Thyroid gland (tissue), 4 donors: ENCODE results near the gene ABCA5.

Source experiments
- POLR2A ChIP-seq, 2 donors: fragments of 450-650 bp; IDR thresholded peaks; one replicate each; pipeline ENCODE4 v1.6.1; 2017; ENCODE audit warnings: antibody characterized with exemption in 2 of 2, mild to moderate bottlenecking in 2 of 2, moderate library complexity in 1 of 2
- TF ChIP-seq, protein P1 (sequence below), 6 experiments: fragments of 200-600 bp in 3 of 6; fragments of 450-650 bp in 3 of 6; sonication (generic) in 3 of 6; IDR thresholded peaks; one replicate each; pipeline ENCODE4 v1.5.1; 2016 to 2019; ENCODE audit warnings: antibody characterized with exemption in 6 of 6, mild to moderate bottlenecking in 2 of 6, inconsistent platforms in 1 of 6, moderate library complexity in 1 of 6

DNA sequence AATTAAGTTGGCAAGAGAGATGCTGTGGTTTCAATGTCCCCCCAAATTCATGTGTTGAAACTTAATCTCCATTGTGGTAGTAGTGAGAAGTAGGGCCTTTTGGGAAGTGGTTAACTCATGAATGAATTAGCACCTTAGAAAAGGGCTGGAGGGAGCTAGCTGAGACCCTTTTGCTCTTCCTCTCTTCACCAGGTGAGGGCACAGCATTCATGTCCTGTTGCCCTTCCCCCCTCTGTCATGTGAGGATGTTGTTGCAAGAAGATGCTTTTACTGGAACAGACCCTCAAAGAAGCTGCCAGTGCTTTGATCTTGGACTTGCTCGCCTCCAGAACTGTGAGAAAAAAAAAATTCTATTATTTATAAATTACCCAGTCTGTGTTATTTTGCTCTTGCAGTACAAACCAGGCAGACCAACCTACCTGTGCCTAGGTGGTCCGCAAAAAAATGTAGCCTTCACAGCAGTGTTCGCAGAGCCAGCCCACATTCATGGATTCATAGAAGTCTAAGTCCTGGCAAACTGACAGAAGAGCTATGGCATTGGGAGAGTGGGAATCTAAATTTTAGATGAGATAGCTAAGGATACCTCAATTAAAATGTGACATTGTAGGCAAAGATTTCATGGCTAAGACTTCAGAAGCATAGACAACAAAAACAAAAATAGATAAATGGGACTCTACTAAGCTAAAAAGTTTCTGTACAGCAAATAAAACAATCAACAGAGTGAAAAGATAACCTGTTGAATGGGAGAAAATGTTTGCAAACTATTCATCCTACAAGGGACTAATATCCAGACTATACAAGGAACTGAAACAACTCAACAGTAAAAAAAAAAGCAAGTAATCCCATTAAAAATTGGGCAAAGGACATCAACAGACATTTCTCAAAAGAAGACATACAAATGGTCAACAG, 32.0 kb upstream of the ABCA5 start:
- TF ChIP-seq, protein P1, sequence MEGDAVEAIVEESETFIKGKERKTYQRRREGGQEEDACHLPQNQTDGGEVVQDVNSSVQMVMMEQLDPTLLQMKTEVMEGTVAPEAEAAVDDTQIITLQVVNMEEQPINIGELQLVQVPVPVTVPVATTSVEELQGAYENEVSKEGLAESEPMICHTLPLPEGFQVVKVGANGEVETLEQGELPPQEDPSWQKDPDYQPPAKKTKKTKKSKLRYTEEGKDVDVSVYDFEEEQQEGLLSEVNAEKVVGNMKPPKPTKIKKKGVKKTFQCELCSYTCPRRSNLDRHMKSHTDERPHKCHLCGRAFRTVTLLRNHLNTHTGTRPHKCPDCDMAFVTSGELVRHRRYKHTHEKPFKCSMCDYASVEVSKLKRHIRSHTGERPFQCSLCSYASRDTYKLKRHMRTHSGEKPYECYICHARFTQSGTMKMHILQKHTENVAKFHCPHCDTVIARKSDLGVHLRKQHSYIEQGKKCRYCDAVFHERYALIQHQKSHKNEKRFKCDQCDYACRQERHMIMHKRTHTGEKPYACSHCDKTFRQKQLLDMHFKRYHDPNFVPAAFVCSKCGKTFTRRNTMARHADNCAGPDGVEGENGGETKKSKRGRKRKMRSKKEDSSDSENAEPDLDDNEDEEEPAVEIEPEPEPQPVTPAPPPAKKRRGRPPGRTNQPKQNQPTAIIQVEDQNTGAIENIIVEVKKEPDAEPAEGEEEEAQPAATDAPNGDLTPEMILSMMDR (IDR thresholded peaks at IDR 0.05): no peak
- TF ChIP-seq POLR2A (IDR thresholded peaks at IDR 0.05): no peak
